GM19351 (cell line): Measurements from ENCODE around the gene CLDN3.
A peak's percentile ranks its signal among the peaks of the same experiment; 100 is the strongest.
"Not testable (repeated sequence)": the region's sequence is repeated elsewhere in the genome, so short reads cannot be mapped to it uniquely, and the experiment has no call there.

Experiments
- ATAC-seq: cut with Tn5 transposase; IDR thresholded peaks from one replicate; pipeline ENCODE4 v1.9.1; 2021; ENCODE audit warnings: mild to moderate bottlenecking, moderate library complexity; ENCODE audit not compliant: unreplicated experiment

The CLDN3 gene

DNA sequence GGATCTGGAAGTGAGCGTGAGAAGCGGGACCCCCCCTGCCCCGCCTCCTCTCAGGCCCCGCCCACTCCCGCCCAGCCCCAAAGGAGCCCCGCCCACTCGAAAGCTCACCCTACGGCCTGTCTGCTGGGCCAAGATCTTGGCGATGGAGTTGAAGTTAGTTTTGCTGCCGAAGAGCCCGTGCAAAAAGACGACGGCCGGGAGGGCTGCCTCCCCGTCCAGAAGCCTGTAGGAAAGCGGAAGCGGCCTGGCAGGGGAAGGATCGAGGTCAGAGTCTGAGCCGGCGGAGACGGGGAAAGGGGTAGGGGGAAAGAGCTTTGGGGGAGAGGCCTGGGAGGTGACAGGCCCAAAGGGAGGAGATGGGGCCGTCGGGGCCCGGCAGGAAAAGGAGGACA lies 31.9 kb downstream of the CLDN3 start:
- no peak for ATAC-seq

DNA sequence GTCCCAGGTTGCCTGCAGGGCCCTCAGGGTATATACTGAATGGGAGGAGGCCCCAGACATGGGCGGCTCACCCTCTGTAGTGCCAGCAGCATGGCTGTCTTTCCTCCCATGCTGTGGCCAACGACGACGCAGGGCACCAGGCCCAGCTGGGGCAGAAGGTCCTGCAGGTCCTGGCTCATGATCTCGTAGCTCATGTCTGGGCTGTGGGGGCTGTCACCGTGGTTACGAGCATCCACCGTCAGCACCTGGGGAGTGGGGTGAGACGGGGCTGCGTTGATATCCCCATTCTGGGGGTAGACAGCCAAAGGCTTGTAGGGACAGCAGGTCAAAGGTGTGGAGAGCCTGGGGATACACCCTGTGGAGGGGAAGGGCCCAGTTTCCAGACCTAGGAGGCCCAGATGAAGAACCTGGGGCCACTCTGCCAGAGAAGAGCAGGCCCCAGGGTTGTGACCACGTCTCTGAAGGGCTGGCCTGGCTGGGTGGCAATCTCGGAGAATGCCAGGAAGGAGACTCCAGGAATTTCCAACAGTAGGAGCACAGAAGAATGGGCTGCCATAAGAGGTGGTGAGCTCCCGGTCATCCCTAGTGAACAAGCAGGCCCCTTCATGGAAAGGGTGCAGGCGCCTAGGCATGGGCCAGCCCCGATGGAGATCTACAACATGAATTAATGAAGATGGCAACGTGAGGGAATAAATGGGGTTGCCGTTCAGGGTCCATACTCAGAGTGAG lies 32.4 kb downstream of the CLDN3 start:
- ATAC-seq = no peak

DNA sequence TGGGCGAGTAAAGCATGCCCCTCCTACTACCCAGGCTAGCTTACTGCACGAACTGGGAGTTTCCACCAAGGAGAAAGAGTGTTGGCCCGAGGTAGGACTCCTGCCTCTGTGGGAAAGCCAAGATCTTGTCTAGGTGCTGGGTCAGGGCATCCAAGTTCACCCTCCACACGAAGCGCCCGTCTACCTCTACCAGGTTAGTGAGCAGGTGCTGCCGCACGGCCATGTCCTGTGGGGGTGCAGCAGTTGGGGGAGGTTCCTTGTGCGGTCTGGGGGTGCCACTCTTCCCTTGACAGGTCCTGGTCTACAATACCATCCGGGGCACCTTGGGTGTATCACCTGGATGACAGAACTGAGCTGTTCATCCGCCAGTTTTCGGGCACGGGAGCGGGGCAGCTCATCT lies 33.2 kb downstream of the CLDN3 start:
- ATAC-seq = no peak

DNA sequence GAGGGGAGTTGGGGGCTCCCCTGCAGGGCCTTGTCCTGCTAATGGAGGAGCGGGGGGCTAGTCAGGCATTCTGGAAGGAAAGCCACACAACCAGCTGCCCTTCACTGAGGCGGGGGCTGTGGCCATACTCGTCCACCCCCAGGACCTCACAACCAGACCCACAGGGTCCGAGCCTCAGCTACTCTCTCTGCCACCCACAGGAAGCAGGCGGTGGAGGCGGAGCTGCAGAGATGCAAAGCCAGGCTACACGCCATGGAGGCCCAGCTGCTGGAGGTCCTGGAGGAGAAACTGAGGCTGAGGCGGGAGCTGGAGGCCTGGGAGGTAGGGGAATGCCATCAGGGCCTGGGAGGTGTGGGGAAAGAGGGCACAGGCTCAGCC lies 34.6 kb downstream of the CLDN3 start:
- ATAC-seq = no peak

DNA sequence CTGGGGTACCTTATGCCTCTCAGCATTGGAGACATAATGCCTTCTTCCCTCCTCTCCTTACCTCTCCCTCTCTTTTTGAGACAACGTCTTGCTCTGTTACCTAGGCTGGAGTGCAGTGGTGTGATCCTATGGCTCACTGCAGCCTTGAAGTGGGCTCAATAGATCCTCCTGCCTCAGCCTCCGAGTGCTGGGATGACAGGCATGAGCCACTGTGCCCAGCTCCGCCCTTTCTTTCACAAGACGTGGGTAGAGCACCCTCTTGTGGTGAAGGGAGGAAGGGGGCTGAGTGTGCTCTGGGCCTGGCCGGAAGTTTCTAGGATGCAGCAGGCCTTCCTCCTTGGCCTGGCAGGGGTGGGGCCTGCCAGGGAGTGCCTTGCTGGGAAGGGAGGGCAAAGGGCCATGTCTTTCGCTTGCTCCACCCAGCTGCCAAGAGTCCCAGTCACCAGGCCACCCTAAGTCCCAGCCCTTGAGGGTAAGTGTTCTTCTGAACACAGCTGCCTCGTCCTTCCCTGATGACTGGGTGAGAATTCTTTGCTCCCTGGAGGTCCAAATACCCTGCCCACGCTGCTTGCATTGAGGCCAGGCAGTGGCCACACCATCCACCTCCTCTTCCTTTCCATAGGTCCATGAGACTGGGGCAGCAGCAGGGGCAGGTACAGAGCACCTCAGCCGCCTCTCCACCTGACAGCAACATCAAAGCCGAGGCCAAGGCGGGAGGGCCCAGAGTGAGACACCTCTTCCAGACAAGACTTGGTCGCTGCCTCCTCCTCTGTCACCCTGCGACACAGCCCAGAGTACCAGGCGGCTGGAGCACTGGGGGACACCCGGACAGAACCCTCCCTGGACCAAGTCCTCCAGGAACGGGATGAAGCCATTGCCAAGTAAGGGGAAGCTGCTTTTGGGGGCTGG lies 35.2 kb downstream of the CLDN3 start:
- peak; percentile 43 for ATAC-seq

DNA sequence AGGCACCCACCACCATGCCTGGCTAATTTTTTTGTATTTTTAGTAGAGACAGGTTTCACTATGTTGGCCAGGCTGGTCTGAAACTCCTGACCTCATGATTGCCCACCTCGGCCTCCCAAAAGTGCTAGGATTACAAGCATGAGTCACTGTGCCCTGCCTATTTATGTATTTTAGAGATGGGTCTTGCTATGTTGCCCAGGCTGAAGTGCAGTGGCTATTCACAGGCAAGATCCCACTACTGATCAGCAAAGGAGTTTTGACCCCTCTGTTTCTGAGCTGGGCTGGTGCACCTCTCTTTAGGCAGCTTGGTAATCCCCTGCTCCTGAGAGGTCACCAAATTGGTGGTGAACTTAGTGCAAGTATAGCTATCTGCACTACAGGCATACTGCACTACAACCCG lies 37.7 kb downstream of the CLDN3 start:
- no peak for ATAC-seq

DNA sequence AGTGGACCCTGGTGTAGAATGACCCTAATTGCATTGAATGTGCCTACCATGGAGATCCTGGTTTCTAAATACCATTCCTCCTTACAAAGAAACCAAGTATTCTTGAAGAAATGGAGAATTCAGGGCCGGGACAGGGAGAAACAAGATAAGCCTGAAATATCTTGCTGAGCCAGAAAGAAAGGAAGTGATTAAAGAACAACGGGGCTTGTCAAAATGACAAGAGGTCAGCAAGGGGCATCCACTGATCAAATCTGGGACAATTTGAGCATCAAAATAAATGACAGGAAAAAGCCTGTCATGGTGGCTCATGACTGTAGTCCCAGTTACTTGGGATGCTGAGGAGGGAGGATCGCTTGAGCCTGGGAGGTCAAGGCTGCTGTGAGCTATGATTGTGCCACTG lies 39.6 kb downstream of the CLDN3 start:
- ATAC-seq = no peak

DNA sequence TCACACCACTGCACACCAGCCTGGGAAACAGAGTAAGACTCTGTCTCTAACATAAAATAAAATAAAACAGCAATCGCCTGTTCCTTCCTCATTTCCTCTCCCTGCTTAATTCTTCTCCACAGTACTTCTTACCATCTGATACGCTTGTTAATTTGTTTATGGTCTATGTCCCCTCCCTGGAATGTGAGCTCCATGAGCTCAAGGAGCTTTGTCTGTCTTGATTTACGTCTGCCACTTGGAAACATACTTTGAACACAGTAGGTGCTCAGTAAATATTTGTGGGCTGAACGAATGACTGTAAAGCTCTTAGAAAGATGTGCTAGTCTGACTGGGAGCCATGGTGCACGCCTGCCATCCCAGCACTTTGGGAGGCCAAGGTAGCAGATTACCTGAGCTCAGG lies 41.5 kb downstream of the CLDN3 start:
- ATAC-seq = no peak

DNA sequence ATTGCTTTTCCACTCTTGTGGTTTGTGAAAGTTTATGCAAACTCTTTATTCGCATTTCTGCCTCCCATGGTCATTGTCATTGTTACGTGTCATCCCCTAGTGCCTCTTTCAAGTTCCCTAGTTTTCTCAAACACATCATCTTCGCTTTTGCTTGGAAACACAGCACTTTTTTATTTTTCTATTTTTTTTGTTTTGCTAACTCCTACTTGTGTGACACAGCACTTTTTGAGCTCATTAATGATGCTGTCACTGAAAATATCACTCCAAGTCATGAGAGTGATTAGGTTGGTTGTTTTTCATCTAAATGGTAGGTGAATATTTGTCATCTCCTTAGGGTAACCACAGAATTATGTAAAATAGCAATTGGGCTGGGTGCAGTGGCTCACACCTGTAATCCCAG lies 42.1 kb downstream of the CLDN3 start:
- no peak for ATAC-seq

DNA sequence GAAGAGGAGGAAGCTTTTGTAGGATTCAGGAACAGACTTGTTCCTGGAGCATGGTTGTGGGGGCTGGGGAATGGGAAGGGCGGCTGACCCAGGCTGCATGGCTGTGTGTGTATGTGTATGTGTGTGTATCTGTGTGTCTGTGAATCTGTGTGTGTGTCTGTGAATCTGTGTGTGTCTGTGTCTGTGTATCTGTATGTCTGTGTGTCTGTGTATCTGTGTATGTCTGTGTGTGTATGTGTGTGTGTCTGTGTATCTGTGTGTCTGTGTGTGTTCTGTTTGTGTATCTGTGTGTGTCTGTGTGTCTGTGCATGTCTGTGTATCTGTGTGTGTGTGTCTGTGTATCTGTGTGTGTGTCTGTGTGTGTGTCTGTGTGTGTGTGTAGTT lies 44.0 kb downstream of the CLDN3 start:
- no peak for ATAC-seq

DNA sequence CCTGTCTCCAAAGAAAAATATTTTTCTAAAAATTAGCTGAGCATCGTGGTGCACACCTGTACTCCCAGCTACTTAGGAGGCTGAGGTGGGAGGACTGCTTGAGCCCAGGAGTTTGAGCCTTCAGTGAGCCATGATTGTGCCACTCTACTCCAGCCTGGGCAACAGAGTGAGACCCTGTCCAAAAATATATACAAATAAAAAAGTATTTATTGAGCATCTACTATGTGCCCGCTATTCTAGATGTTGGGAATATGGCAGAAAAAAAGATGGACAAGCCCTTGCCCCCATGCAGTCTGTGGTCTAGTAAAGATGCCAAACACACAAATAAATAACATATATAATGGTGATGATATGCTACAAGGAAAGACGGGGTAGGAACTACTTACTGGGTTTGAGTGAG lies 46.3 kb downstream of the CLDN3 start:
- no peak for ATAC-seq

DNA sequence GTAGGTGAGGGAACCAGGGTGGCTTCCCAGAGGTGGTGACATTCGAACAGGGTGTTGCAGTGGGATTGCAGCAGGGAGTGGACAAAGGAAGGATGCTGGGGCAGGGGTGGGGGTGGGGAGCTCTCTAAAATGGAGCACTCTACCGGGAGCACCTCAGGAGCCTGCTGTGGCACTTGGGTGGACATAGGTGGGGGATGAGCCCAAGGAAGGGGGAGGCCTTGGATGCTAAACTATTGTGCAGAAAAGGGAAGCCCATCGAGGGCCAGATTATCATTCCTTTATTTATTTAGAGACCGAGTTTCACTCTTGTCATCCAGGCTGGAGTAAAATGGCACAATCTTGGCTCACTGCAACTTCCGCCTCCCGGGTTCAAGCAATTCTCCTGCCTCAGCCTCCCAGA lies 47.3 kb downstream of the CLDN3 start:
- no peak for ATAC-seq

DNA sequence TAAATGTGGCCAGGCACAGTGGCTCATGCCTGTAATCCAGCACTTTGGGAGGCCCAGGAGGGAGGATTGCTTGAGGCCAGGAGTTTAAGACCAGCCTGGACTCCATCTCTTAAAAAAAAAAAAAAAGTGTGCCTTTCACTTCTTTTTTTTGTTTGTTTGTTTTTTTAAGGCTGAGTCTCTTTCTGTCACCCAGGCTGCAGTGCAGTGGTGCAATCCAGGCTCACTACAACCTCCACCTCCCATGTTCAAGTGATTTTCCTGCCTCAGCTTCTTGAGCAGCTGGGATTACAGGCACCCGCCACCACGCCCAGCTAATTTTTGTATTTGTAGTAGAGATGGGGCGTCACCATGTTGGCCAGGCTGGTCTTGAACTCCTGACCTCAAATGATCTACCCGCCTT lies 47.9 kb downstream of the CLDN3 start:
- not testable (repeated sequence) for ATAC-seq

DNA sequence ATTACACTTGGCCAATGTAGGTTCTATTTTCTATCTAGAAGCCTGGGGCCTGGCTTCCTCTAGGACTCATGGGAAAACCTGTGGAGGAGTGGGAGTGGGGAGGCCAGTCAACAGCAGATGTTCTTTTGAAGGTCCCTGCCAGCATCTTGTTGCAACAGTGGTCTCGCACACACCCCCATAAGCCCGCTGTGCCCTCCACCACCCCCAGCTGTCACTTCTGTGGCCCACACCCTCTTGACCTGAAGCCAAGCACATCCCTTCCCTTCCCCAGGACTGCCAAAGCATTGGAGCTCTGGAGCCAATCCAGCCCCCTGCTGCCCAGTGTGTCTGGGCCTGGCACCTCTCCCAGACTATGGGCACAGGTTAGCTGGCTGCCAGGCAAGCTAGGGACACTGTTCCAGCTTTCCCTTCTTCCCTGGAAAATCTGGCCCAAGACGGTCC lies 48.7 kb downstream of the CLDN3 start:
- no peak for ATAC-seq

DNA sequence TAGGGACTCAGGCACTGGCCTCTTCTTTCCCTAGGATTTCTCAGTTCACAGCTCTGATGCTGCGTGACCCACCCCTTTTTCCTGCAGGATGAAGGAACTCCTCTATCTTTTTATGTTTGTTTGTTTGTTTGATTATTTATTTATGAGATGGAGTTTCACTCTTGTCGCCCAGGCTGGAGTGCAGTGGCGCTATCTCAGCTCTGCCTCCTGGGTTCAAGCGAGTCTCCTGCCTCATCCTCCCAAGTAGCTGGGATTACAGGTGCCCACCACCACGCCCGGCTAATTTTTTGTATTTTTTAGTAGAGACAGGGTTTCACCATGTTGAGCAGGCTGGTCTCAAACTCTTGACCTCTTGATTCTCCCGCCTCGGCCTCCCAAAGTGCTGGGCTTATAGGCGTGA lies 49.6 kb downstream of the CLDN3 start:
- ATAC-seq = not testable (repeated sequence)

DNA sequence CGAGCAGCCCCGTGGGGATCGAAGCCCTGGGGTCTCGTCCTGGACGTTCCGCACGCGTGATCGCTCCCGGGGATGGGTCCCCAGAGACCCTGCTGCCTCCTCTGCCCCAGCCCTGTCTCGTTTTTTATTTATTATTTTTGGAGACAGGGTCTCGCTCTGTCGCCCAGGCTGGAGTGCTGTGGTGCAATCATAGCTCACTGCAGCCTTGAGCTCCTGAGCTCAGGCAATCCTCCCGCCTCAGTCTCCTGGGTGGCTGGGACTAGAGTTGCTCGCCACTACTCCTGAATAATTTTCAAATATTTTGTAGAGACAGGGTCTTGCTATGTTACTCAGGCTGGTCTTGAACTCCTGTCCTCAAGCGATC lies 50.3 kb downstream of the CLDN3 start:
- peak; percentile 6 for ATAC-seq
